ENCODE measurements around the gene POLH.
"Not testable (repeated sequence)": the region's sequence is repeated elsewhere in the genome, so short reads cannot be mapped to it uniquely, and the experiment has no call there.

POLH gene

DNA sequence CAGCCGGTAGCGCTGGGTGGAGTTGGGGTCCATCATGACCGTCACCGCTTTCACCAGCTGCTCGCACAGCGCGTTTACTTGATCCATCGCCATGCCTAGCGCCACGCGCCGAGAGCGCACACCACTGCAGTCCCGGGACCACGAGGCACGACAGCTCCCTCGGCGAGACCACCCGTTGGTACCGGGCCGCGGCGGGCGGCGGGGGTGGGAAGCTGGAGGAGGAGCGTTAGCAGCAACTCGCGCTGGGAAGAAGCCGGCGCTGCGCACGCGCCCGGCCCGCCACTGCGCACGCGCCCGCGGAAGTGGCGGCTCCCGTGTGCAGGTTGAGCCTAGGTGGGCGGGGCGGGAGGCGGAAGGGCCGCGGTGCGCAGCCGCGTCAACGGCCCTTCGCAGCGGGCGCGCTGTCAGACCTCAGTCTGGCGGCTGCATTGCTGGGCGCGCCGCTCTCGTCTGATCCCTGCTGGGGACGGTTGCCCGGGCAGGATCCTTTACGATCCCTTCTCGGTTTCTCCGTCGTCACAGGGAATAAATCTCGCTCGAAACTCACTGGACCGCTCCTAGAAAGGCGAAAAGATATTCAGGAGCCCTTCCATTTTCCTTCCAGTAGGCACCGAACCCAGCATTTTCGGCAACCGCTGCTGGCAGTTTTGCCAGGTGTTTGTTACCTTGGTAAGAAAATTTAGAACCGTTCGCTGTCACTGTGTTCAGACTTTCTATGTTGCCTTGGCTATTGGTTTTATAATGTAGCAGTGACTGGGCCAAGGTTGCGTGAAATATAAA is at the start of gene POLH, which contains the start of gene XPO5:
Gene POLH (plus strand): TSS at position 414 of the 780 bp plus-strand sequence. CDS start 6,135 bp downstream, outside the sequence.
Gene XPO5 (minus strand): TSS at position 267 of the 780 bp plus-strand sequence. CDS start 174 bp downstream, at position 93.
- DNase-seq (ENCODE audit: low read depth): peak; percentile 78

DNA sequence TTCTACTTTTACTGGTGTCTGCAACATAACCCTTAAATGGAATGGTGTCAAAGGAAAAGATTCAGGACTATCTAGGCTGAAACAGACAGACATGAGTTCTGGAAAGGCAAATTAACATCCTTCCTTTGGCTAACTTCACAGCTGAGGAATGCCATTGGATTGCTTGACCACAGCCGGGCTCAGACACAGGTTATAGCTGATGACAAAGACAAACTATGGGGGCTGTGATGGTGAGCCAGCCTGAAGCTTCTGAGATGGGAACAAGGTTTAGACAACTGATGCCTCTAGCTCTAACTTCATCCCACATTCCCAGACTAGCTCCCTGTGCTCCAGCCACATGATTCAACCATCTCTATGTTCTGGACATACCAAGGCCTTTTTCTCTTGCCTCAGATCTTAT is 43.8 kb upstream of the POLH start:
- DNase-seq (ENCODE audit: low read depth): no peak

DNA sequence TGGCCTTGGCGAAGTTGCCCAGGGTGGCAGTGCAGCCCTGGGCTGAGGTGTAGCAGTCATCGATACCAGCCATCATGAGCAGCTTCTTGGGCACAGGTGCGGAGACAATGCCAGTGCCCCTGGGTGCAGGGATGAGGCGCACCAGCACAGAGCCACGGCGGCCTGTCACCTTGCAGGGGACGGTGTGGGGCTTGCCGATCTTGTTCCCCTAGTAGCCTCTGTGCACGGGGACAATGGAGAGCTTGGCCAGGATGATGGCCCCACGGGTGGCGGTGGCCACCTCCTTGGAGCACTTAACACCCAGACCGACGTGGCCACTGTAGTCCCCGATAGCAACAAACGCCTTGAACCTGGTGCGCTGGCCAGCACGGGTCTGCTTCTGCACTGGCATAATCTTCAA is 37.0 kb upstream of the POLH start:
- DNase-seq (ENCODE audit: low read depth): not testable (repeated sequence)

DNA sequence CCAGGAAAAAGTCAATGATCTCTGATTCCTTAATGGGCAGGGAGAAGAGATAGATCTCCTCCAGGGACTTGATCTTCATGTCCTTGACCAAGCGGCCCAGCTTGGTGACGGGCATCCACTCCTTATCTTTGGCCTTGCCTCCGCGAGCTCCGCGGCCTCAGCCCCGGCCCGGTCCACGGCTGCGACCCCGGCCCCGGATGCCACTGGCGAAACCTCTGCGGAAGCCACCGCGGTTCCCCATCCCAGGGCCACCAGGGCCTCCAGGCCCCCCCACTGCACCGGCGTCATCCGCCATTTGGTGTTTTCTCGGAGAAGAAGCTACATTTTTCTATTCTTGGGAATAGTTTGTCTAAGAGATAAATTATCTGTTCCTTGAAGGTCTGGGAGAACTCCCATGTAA is 36.6 kb upstream of the POLH start:
- not testable (repeated sequence) for DNase-seq (ENCODE audit: low read depth)

DNA sequence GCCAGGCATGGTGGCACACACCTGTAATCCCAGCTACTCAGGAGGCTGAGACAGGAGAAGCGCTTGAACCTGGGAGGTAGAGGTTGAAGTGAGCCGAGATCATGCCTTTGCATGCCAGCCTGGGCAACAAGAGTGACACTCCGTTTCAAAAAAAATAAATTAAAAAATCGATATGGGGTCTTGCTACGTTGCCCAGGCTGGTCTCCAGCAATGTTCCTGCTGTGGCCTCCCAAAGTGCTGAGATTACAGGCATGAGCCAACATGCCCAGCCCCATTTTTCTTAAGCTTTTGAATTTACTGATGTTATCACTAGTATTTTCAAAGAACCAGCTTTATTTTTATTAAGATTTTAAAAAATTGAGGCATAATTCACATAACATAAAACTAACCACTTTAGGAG is 35.5 kb upstream of the POLH start:
- no peak for DNase-seq (ENCODE audit: low read depth)

DNA sequence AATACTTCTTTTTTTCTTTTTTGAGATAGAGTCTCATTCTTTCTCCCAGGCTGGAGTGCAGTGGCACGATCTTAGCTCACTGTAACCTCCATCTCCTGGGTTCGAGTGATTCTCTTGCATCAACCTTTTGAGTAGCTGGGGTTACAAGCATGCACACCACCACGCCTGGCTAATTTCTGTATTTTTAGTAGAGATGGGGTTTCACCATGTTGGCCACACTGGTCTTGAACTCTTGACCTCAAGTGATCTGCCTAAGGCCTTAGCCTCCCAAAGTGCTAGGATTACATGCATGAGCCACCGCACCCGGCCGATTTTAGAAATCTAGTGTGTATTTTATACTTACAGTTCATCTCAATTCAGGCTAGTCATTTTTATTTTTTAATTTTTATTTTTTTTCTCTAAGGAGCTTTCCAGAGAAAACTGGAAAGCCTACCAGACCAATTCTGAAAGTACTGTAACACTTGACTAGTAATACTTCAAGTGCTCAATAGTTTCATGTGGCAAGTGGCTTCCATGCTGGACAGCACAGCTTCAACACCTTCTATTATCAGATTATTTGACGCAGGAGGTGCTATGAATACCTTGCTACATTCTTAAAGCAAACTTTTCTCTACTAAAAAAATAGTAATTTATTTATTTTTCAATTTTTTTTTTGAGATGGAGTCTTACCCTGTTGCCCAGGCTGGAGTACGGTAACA is 34.1 kb upstream of the POLH start:
- DNase-seq (ENCODE audit: low read depth): no peak

DNA sequence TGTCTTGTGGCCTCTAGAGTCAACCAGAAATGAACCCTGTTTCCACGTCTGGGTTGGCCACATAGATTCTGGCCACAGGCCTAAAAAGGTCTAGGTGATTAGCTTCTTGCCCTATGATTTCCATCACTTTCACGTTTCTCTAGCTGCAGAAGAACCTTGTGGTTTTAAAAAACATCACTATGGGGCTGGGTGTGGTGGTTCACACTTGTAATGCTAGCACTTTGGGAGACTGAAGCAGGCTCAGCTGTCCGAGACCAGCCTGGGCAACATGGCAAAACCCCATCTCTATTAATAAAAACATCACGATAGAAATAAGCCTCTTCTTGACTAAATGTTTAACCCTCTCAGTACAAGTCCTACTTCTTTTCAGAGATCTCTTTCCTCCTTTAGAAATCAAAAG is 31.5 kb upstream of the POLH start:
- DNase-seq (ENCODE audit: low read depth): no peak

DNA sequence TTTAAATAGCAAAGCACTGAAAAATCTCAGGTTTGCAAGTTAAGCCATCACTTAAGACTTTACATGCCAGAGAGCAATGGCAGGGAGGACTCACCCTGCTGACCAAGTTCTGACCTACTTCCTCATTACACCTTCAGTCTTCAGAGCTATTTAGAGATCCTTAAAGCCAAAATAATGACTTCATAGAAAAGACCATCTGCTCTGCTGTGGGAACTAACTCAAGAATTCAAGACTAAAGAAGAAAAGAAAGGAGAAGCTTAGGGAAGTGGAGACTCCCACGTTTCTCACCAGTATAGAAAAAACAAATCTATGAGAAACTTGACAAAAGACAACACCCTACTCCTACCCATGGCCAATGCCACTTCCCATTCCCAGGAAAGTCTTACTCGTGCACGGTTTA is 28.8 kb upstream of the POLH start:
- no peak for DNase-seq (ENCODE audit: low read depth)

DNA sequence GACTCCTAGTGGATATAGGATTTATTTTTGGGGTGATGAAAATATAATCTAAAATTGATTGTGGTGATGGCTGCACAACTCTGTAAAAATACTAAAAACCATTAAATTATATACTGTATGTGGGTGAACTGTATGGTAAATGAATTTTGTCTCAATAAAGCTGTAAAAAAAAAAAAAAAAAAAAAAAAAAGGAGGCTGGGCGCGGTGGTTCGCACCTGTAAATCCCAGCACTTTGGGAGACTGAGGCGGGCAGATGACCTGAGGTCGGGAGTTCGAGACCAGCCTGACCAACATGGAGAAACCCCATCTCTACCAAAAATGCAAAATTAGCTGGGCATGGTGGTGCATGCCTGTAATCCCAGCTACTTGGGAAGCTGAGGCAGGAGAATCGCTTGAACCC is 18.4 kb upstream of the POLH start:
- not testable (repeated sequence) for DNase-seq (ENCODE audit: low read depth)

DNA sequence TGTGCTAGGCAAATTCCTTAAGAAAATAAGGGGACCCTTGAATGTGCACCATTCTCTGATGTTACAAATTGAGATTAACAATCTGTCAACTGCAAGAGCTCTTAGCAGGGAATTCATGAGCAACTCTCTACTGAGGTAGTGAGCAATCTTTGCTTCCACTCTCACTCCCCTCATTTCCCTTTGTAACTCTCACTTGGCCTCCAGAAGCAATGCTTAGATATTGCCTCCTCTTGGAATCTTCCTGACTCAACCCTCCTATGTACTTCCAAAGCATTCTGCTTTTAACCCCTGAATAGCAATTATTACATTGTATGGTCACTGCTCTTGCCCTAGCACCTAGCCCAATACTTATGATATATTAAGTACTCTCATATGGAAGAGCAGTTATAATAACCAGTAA is 16.7 kb upstream of the POLH start:
- DNase-seq (ENCODE audit: low read depth): no peak

DNA sequence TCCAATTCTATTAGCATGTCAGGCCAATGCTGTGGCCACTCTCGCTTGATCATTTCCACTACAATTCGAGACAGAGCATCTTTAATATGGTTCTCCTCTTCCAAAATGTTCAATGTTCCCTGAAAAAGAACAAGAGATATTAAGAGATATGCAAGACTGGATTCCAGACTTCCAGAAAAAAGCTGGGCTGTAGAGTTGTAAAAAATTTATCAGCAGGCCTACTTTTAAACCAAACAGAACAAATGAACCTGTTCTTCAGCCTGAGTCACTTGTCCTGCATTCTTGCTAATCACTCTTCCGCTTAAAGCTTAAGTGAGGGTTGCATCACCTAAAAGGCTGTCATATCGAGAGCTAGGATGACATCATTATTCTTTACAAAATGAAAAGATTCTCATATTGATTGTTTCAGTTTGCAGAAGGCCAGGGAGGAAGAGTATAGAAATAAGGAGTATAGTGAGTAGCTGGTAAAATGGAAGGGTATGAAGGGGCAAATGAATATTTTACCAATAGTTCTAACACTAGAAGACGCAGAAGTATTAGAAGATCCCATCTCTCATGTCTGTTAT is 5.0 kb upstream of the POLH start:
- no peak for DNase-seq (ENCODE audit: low read depth)

DNA sequence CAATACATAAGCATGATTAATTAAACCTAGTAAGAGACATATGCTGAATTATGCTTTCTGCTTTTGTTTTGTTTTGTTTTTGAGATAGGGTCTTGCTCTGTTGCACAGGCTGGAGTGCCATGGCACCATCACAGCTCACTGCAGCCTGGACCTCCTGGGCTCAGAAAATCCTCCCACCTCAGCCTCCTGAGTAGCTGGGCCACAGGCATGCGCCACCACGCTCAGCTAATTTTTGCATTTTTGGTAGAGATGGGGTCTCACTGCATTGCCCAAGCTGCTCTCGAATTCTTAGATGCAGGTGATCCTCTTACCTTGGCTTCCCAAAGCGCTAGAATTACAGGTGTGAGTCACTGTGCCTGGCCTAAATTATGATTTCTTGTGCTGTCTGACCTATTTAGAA is 4.0 kb upstream of the POLH start:
- DNase-seq (ENCODE audit: low read depth): no peak

DNA sequence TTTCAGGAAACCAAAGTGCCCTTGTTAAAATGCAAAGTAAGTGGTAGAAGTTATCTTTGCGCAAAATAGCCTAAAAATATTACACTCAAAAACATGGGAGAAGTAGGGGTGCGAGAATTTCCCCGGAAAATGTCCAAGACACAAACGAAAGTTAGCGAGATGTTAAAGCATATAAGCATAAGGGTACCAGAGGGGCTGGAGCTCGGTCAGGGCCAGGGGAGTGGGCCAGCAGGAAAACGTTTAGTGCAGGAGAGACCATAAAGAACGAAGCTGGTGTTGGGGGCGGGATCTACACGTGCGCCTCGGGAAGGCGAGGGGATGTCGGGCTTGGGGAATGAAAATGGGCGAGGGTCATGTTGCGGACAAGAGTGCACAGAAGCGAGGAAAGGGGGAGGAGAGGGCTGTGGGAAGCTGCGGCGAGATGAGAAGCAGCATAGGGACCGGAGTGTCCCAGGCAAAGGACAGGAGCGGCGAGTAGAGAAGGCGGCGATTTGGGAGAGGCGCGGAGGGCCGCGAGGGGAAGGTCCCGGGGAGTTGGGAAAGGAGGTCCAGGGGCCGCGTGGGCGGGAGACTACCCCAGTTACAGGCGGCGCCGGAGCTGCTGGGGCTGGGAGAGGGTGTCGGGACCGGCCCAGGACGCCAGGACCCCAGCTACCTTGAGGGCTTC is 747 bp upstream of the POLH start:
- DNase-seq (ENCODE audit: low read depth): peak; percentile 21

DNA sequence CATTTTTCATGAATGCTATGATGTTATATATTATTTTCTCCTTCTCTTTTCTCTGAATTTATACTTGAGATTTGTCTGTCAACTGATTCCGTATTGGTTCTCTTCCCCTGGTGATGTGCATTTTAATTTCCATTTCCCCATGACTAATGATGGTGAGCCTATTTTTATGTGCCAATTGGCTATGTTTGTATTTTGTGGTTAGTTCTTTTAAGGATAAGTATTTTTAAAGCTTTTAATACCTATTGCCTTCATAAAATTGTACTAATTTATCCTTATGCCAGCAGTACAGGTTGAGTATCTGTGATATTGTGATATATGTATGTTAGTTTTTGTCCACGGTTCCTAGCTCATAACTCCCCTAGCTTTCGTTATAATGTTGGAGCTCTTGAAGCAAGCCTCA is 2.8 kb downstream of the POLH start:
- DNase-seq (ENCODE audit: low read depth): no peak

DNA sequence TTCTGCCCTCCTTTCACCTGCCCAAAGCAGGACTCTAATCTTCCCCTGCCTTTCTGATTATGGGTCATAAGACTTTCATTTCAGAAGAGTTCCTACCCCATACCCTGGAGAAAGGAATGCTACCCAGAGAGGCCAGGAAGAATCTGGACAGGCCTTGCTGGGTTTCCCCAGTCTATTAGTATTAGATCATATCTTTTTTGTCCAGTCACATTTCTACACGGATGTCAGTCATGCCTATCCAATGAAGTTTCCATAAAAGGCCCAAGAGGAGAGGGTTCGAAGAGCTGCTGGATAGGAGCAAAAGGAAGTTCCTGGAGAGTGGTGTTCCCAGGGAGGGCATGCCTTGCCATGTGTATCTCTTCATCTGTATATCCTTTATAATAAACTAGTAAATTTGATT is 3.2 kb downstream of the POLH start:
- DNase-seq (ENCODE audit: low read depth): no peak

DNA sequence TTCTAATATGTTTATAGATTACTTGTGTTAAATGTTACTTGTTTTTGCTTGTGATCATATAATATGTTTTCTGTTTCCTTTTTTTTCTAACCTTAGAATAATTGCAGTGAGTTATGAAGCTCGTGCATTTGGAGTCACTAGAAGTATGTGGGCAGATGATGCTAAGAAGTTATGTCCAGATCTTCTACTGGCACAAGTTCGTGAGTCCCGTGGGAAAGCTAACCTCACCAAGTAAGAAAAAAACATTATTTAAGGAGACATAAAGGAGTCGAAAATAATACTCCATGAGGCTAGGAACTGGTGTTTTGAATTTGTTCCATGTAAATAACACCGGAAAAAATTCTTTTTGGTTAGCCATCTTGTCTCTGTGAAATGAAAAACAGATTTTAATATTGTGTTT is 6.9 kb downstream of the POLH start:
- no peak for DNase-seq (ENCODE audit: low read depth)

DNA sequence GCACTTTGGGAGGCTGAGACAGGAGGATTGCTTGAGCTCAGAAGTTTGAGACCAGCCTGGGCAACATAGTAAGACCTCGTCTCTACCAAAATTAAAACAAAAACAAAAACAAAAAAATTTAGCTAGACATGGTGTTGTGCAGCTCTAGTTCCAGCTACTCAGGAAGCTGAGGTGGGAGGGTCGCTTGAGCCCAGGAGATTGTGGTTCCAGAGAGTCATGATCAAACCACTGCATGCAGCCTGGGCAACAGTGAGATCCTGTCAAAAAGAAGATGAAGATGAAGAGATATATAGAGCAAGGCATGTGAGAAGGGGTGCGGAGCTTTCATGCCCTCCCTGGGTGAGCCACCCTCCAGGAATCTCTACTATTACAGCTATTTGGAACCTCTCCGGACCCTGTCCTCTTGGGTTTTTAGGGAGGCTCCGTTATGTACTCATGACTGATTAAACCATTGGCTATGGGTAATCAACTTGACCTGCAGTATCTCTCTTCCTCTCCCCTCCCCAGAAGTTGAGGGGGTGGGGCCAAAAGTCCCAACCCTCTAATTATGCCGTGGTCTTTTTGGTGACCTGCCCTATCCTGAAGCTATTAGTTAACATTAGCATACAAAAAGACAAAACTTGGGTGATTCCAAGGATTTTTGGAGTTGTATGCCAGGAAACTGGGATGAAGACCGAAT is 9.0 kb downstream of the POLH start:
- DNase-seq (ENCODE audit: low read depth): no peak

DNA sequence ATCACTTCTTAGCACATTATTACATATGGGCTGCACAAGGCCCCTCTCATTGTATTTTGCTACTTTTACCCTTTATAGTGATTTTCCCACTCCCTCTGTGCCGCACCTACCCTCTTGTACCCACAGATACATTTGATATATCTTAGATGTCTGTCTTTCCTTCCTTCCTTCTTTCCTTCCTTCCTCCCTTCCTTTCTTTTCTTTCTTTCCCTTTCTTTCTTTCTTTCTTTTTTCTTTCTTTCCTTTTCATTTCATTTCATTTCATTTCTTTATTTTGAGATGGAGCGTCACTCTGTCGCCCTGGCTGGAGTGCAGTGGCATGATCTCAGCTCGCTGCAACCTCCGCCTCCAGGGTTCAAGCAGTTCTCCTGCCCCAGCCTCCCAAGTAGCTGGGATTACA is 12.2 kb downstream of the POLH start:
- no peak for DNase-seq (ENCODE audit: low read depth)

DNA sequence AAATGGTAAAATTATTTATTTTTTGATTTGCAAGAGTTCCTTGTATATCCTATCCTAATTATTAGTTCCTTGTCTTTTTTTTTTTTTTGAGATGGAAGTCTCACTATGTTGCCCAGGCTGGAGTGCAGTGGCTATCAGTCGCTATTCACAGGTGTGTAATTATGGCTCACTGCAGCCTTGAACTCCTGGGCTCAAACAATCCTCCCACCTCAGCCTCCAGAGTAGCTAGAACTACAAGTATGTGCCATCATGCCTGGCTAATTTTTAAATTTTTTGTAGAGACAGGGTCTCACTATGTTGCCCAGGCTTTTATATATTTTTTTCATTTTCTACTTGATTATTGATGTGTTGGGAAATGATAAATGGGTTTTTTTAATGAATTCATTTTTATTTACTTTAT is 13.6 kb downstream of the POLH start:
- DNase-seq (ENCODE audit: low read depth): not testable (repeated sequence)

DNA sequence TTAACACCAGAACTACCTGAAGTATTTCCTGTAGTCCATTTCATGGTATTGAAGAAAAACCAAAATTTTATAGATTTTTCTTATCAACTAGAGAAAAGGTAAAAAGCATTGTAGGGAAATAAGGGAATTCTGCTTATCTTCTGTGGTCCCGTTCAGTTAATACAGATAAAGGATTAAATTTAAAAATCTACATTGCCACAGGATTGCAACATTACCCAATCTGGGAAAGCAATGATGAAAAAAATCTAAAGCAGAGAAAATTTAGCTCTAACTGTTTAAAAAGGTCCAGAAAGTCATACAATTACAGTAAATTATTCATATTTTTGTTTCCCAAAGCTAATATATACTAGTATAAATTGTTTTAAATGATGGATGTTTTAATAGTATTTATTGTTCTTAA is 18.0 kb downstream of the POLH start:
- DNase-seq (ENCODE audit: low read depth): no peak

DNA sequence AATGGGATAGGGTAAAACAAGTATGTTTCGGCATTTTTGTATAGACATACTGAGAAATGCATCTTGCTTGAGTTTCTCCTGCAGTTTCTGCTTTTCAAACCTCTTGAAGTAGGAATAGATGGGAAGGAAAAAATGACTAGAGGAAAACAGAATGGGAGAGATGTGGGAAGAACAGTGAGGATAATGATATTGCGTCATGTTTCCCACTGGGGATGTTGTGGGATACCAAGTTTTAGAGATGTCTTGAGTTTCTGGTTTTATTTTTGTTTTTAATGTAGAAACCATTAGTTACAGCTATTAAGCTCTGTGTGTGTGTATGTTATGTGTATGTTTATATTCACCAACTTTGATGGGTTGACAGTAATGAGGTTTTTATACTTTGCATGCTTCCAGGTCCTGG is 24.6 kb downstream of the POLH start:
- no peak for DNase-seq (ENCODE audit: low read depth)

DNA sequence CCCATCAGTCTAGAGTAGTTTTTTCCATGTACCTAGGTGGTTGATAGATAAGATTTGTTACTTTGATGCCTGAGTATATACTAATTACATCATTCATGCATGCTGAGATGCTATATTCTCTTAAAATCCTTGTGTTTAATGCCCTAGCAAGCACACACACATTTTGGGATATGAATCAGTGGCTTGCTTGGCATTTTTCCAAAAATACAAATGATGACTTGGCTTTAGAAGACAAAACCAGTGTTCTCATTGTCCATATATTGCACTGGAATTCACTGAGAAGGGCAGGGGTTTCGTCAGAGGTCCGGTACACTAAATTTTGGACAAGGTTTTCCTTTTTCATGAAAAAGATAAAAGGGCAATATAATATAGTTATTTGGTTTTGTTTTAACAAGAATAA is 28.2 kb downstream of the POLH start:
- DNase-seq (ENCODE audit: low read depth): no peak
